Prostate gland (tissue), 1 donor: ENCODE data around the gene TRIP4.

ENCODE experiments used
- POLR2A ChIP-seq: fragments of 450-650 bp; IDR thresholded peaks from one replicate; pipeline ENCODE4 v1.6.1; 2016; ENCODE audit warnings: antibody characterized with exemption, mild to moderate bottlenecking
- POLR2AphosphoS5 ChIP-seq: sonication (generic); formaldehyde crosslinking; IDR thresholded peaks from one replicate; pipeline ENCODE4 v1.6.1; 2017; ENCODE audit warnings: antibody characterized with exemption

DNA sequence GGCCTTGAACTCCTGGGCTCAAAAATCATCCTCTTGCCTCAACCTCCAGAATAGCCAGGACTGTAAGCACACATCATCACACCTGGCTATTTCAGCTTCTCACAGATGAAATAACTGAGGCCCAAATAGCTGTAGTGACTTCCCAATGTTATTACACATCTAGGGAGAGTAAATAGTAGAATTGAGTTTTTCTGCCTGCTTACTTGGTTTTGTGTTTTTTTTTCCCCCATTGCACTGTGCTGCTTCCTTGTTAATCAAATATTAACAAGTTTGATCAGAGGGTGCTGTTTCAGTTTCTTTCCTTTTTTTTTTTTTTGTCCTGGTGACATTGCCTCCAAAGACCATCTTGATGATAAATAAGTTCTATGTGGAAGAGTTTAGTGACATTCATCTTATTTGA, 96.1 kb downstream of the TRIP4 start:
- TF ChIP-seq POLR2AphosphoS5 (no peak), POLR2A (no peak)
